NCI-H187 (cell line): ENCODE results near the gene KAZALD1.

ENCODE experiments used
- DNase-seq, 2 experiments: peaks; one replicate each; lab custom pipeline; 2025; lab: John Stamatoyannopoulos, UW

KAZALD1 gene

DNA sequence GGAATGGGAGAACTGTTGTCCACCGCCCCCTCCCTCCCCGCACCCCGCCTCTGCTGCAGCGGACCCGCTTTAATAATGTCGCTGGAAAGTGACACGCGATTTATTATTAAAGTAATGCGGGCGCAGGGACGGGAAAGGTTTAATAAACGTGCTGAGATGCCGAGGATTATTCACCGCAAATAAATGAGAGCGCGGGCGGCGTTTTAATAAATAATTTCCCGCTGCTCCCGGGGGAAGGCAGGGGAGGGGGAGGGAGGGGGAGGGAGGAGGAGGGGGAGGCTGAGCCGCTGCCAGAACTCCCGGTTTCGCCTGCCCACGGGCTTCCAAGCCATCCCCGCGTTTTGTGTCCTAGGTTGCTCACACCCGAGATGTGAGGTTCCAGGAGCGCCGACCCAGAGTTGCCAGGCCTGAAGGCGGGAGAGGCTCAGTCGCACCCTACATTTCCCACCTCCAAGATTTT, 5.1 kb downstream of the KAZALD1 start:
- no peak for DNase-seq

DNA sequence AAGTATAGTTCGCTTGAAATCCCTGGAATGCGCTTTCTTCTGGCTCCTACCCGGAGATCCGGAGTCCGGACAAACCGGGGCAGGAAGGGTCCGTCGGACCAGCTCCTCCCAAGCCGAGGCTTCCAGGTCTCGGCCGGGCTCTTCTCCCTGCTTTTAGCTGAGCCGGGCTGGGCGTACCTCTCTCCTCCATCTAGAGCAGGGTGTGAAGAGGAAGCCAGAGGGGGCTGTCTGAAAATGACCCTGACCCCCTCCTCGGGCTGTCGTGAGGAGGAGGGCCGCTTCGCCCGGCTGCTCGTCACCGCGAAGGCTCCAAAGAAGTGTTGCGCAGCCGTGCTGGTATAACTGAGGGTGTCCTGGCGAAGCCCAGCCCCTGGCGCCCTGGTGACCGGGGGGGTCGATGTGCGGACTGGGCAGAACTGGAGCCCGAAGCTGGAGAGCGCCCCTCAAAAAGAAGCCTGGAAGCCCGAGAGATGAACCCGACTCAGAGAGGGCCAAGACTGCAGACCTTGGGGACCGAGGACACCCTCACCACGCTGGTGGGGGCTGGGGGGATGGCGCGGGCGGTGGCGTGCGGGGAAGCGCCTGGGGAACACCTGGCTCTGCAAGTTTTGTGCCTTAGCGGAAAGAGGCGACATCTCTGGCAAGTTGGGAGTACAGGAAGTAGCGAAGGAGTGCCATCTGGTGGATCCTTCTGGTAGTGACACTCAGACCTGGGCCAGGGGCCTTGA, 5.7 kb downstream of the KAZALD1 start:
- DNase-seq: peak; percentile 60 to 68

DNA sequence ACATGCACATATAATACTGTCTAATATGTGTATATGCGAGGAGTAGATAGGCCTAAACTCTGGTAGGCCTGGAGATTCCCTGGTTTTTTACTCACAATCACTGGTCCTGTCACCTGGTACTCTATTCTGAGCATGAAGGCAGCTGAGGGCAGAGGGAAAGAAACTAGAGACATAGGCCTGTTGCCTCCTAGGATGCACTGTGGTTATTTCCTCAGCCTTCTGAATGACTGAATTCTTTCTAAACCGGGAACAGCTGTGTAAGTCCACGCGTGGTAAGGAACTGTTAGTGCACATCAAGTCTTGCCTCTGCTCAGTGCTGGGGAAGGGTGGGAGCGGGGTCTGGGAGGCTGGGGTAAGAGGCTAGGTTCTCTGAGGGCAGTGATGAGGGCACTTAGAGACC, 7.7 kb downstream of the KAZALD1 start:
- DNase-seq: no peak

- DNase-seq: no peak
These were observed 8.3 kb downstream of the KAZALD1 start for GRCh38 chr10:101070098-101070497.

DNA sequence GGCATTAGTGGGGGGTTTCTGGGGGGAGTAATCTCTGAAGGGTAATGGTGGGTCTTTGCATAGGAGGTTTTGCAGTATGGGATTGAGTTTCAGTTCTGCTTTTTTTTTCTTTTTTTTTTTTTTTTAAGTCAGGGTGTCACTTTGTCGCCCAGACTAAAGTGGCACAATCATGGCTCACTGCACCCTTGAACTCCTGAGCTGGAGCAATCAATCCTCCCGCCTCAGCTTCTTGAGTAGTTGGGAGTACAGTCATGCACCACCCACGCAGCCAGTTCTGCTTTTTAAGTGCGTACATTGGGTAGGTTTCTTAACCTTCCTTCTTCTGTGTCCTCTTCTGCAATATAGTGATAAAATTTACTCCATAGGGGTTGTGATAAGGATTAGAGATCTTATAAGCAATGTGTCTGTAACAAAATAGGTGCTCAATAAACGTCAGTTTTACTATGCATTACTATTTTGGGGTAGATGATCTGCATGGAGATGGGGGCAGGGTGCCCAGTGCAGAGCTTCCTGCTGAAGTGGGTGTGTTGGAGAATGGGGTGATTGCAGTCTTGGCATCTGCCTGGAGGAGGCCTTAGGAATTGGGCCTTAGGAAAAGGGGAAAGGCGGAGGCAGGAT, 9.6 kb downstream of the KAZALD1 start:
- no peak for DNase-seq

DNA sequence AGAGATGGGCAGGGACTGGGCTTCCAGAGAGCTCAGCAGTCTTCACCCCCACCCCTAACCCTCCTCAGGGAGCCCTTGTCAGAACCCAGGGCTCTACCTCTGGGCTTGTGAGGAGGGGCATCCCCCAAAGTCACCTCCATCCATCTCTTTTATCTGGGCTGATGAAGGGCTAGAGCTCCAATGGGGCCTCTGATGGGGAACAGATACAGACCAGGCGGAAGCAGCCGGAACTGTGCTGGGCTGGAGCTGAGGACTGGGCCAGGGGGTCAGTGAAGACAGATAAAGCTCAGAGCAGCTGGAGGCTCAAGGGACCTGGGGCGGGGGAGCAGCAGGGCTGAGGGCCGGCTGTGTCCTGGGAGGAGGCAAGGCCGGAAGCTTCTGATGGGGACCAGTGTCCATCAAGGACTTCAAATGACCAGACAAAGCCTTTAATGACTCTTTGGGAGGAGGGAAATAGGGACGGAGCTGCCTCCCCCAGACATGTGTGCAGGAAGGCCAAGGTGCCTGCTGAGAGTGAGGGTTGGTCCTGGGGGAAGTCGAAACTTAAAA, 10.2 kb downstream of the KAZALD1 start:
- DNase-seq: no peak

DNA sequence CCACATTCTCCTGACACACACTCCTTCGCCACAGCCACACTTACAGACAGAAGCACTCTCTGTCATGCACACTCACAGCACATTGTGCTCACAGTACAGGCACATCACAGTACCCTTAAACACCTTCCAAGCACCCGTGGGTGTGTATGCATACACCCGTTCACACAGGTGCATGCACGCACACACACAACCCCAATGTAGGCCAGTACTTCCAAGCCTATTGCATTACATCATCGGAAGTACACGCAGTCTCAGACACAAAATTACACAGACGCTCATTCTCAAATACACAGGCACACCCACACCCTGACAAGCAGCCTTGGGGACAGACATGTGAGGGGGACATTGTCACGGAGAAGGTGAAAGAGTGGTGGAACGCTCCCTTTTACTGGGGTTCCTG, 11.1 kb downstream of the KAZALD1 start:
- no peak for DNase-seq

GRCh38 chr10:101073631-101074030, 11.8 kb downstream of the KAZALD1 start:
- no peak for DNase-seq

DNA sequence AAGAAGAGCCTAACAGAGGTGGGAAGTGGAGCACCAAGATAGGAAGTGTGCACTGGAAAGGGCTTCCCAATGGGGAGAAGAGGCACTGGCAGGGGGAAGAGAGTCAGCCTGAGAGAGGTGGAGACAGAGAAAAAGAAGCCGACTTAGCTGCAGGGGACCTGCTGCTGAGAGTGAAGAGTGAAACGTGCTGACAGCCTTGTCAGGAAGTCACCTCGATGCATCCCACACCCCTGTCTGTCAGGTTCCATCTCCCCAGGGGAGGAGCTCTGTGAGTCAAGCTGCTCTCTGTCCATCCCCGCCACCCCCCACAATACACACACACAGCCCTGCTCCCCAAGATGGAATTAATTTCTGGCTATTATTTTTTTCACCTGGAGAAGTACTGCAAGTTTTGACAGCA, 14.0 kb downstream of the KAZALD1 start:
- no peak for DNase-seq

GRCh38 chr10:101076630-101077029, 14.8 kb downstream of the KAZALD1 start:
- no peak for DNase-seq

DNA sequence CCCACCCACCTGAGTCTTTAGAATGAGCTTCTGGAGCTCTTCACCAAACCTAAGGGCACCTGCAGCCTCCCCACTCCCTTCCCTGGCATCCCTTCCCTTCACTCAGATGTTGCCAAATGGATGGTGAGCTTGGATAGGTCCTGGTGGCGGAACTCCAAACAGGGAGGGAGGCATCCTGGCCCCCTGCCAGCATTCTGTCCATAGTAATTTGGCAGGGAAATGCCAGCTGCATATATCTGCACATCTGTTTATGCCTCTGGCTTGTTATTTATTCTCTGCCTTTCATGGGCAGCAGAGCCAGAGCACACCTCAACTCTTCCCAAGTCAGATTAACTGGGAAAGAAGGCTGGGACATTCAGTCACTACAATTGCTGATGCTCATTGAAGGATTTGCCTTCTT, 18.1 kb downstream of the KAZALD1 start:
- no peak for DNase-seq

GRCh38 chr10:101080933-101081931, 19.4 kb downstream of the KAZALD1 start:
- no peak for DNase-seq

DNA sequence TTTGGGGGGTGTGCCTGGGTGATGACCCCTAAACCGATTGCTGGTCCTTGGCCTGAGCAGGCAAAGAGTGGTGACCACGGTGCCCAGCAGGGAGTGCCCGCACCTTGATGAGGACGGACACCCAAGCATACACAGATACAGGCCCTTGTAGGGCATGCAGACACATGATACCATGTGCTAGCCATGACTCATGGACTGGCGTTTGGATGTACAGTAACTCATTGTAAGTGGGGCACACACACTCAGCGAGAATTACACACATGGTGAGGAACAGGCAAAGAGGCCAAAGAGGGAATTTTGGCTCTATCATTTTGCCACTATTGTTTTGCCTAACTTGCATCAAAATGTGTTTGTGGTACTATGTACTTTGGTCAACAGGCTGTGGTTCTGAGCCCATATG, 24.1 kb downstream of the KAZALD1 start:
- no peak for DNase-seq

GRCh38 chr10:101087376-101087775, 25.6 kb downstream of the KAZALD1 start:
- no peak for DNase-seq

GRCh38 chr10:101087965-101088364, 26.2 kb downstream of the KAZALD1 start:
- DNase-seq: no peak

DNA sequence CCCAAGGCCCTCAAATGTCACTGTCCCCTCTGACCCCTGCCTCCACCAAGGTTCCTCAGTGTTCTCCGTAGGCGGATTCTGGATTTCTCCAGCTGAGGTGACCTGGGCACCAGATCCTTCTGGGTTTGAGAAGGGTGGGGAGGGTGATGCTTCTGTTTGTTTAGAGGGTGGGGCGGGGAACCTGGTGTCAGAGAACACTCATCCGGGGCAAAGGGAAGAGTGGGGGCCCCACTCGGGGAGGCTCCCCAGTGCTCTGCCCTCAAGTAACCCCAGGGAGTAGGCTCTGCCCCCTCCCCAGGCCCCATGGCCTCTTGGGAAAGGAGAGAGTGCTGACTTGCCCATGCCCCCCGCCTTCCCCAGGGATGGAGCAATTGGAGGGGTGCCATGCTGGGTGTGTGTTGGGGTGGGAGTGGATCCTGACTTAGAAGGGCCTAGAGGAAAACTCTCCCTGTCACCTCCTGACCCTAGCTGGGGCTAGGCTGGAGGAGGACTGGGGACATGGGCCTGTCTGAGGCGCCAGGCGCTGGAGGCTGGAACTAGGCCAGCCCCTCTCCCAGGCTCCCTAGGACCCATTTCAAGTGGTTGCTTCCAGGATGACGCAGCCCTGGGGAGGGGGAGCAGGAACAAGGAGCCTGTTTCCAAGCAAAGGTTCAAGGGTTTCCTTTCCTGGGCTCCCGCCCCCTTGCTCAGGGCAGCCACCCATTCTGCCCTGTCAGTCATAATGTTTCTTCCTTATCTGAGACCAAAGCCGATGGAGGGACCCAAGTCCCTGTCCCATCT, 27.9 kb downstream of the KAZALD1 start:
- DNase-seq: no peak

- no peak for DNase-seq
These were observed 28.8 kb downstream of the KAZALD1 start for GRCh38 chr10:101090597-101090996.

- DNase-seq: no peak
These were observed 29.9 kb downstream of the KAZALD1 start for GRCh38 chr10:101091546-101092290.

GRCh38 chr10:101092881-101093354, 31.1 kb downstream of the KAZALD1 start:
- DNase-seq: no peak

GRCh38 chr10:101094121-101094879, 32.5 kb downstream of the KAZALD1 start:
- DNase-seq: no peak
